ENCODE results near the gene GSTA4.
"Not testable (repeated sequence)": the region's sequence is repeated elsewhere in the genome, so short reads cannot be mapped to it uniquely, and the experiment has no call there.

GSTA4 gene

DNA sequence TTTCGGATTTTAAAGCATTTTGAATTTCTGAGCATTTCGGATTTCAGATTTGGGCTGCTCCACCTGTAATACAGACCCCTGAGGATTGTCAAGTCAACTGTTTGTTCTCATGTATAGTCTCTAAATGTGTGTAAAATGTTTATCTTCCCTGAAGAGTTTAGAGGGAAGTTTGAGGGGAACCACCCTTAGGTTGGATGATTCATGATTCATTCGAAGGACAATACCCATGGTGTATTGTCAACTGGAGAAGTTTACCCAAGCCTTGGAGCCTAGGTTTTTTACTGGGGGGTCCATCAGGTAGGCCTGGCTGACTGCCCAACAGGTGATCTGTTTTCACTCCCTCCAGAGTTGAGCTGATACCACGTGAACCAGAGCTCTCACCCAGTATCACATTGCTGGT, 18.9 kb downstream of the GSTA4 start:
- DNase-seq (ENCODE audit: low read depth in 1 of 2, low spot score in 1 of 2), result no peak

DNA sequence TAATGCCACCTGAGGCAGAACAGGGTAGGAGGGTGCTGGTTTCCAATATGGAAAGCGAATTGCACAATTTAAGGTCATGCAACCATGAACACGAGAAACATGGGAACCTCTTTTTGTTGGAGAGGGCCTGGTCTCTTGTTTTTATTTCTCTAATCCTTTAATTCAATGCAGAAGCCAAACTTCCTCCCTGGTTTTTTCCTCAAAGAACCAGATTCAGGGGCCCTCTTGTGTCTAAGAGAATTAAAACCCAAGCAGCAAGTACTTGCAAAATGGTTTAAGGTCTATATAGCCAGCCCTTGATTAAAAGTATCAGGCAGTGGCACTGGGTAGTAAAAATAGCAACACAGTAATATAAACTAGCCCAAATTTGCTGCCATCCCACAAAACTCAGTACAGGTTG, 19.5 kb downstream of the GSTA4 start:
- no peak for DNase-seq (ENCODE audit: low read depth in 1 of 2, low spot score in 1 of 2)

GRCh38 chr6:52972989-52973388, 22.1 kb downstream of the GSTA4 start:
- no peak for DNase-seq (ENCODE audit: low read depth in 1 of 2, low spot score in 1 of 2)

GRCh38 chr6:52969359-52969758, 25.7 kb downstream of the GSTA4 start:
- no peak for DNase-seq (ENCODE audit: low read depth in 1 of 2, low spot score in 1 of 2)

DNA sequence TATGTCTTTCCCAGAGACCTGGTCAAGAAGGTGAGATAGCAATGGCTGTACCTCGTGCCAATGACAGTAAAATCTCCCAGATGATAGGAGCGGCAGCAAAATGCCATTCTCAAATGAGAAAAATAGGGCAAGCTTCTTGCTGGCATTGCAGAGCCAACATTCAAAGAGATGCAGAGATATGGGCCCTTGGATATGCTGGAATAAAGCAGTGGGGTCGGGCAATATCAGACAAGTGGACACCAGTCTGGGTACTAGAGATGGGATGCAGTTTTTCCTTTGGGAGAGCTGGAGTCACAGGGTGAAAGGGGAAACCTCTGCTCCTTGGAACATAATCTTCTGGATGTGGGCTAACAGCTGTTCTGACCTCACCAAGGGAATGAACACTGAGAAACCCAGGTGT, 29.0 kb downstream of the GSTA4 start:
- no peak for DNase-seq (ENCODE audit: low read depth in 1 of 2, low spot score in 1 of 2)

DNA sequence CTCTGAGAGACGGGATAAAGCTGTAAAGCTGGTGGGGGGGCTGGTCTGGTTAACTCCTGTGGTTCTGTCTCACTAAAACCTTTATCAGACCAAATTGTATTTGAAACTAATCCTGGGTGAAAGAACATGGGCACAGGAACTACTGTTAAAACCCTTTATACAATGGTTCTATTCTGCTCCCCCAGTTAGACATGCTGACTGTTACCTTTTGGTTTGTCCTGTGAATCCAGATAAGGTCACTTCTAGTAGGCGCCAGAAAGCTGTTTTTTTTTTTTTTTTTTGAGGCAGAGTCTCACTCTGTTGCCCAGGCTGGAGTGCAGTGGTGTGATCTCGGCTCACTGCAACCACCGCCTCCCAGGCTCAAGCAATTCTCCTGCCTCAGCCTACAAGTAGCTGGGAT, 29.7 kb downstream of the GSTA4 start:
- no peak for DNase-seq (ENCODE audit: low read depth in 1 of 2, low spot score in 1 of 2)

GRCh38 chr6:52964318-52964717, 30.8 kb downstream of the GSTA4 start:
- no peak for DNase-seq (ENCODE audit: low read depth in 1 of 2, low spot score in 1 of 2)

DNA sequence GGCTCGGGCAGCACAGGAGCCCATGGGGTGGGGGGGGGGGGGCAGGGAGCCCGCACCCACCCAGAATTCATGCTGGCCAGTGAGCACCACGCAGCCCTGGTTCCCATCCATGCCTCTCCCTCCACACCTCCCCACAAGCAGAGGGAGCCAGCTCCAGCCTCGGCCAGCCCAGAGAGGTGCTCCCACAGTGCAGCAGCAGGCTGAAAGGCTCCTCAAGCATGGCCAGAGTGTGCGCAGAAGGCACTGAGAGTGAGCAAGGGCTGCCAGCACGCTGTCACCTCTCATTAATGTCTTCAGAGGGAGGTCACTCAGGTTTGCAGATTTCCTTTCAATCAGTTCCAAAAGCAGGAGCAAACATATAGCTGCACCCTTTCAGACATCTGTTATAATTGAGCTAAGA, 32.4 kb downstream of the GSTA4 start:
- no peak for DNase-seq (ENCODE audit: low read depth in 1 of 2, low spot score in 1 of 2)

- not testable (repeated sequence) for DNase-seq (ENCODE audit: low read depth in 1 of 2, low spot score in 1 of 2)
These were observed 34.1 kb downstream of the GSTA4 start for GRCh38 chr6:52961022-52961421.

DNA sequence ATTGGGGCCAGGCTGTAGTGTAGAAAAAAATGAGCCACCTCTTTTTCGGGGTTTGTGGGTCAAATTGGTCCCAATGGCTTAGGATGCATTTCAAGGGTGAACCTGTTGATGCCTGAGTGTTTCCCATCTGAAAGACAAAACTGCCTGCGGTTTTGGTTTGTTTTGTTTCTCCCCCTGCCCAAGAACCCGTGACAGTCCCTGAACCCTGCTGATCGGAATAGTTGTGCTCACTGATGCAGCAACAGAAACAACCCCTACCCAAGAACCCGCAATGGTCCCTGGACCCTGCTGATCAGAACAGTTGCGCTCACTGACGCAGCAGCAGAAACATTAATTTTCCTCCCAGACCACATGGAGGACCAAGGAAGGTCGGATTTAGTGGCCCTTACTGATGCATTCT, 34.9 kb downstream of the GSTA4 start:
- DNase-seq (ENCODE audit: low read depth in 1 of 2, low spot score in 1 of 2), result not testable (repeated sequence)

- DNase-seq (ENCODE audit: low read depth in 1 of 2, low spot score in 1 of 2), result no peak
These were observed 36.4 kb downstream of the GSTA4 start for GRCh38 chr6:52958546-52959255.

DNA sequence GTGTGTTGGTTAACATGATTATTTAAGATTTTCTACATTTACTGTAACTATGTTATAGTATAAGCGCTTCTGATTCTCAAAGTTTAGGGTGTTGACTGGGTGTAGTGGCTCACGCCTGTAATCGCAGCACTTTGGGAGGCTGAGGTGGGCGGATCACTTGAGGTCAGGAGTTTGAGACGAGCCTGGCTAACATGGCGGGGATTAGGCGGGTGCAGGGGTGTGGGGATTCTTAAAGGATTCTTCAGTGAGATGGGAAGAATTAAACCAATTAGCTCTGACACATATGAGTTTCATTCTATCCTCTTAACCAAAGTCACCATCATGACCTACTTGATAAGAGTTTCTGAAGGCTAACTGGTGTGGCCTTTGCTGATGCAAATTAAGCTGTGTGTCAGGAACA, 39.2 kb downstream of the GSTA4 start:
- DNase-seq (ENCODE audit: low read depth in 1 of 2, low spot score in 1 of 2), result no peak

DNA sequence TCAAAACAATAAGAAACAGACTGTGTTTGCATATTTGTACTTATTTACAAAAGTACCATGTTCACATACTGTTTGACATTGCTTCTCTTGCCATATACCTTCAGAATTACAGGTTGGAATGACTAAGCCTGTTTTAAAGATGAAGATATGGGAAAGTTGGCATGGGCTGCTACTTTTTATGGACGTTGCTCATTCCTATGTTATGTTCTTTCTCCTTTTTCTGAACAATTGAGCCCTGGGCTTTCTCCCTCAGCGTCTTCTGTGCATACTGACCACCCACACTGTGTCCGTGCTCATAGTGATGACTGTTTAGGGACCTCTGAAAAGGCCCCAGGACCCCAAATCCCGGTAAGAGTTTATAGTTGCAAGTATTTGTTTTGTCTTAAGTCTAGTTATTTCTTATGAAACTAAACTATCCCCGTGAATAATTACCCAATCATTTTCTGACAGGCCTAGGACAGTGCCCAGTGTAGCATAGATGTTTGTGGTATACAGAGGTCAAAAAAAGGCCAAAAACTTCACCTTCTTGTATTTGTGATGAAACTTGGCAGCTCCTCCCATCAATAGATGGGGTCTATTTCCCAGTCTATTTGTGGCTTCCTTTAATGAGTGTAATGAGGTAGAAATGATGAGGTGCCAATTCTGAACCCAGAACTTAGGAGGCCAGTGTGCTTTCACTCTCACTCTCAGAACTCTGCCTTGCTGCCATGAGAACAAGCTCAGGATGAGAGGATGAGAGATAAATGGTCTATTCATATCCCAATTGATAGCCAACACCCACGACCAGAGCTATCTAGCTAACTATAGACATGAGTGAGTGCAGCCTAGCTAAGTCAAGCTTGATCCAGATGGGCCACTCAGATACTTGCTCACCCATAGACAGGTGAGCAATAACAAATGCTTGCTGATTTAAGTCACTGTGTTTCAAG, 40.9 kb downstream of the GSTA4 start:
- no peak for DNase-seq (ENCODE audit: low read depth in 1 of 2, low spot score in 1 of 2)

DNA sequence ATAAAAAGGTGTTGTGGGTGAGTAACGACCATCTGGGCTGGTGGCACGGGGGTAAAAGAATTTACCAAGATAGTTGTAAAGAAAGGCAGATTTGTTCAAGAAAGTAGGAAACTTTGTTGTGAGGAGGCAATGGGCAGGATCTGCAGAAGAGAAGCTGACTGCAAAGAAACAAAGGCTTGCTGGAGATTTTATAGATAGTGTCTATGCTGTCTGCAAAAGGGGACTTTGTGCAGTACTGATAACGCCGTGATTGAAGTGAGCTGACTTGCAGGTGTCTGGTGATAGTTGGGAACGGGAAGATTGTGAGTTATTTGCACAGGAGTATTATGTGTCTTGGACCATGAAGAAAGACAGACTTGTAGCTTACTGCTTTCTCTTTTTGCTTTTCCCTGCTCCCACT, 48.8 kb downstream of the GSTA4 start:
- no peak for DNase-seq (ENCODE audit: low read depth in 1 of 2, low spot score in 1 of 2)

GRCh38 chr6:52942821-52943220, 52.3 kb downstream of the GSTA4 start:
- DNase-seq (ENCODE audit: low read depth in 1 of 2, low spot score in 1 of 2), result not testable (repeated sequence)

DNA sequence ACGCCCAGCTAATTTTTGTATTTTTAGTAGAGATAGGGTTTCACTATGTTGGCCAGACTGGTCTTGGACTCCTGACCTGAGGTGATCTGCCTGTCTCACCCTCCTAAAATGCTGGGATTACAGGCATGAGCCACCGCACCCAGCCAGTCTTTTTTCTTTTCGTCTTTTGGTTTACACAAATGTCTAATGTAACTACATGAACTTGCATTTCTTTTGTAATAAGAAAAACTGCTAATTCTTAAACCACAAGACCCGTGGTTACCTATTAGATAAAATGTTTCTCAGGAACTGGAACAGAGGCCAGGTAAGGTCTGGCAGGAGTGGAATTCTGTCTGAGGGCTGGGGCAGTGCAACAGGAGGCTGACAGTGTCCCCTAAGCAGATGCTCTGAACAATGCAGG, 52.9 kb downstream of the GSTA4 start:
- no peak for DNase-seq (ENCODE audit: low read depth in 1 of 2, low spot score in 1 of 2)

GRCh38 chr6:52937908-52938307, 57.2 kb downstream of the GSTA4 start:
- DNase-seq (ENCODE audit: low read depth in 1 of 2, low spot score in 1 of 2), result no peak

DNA sequence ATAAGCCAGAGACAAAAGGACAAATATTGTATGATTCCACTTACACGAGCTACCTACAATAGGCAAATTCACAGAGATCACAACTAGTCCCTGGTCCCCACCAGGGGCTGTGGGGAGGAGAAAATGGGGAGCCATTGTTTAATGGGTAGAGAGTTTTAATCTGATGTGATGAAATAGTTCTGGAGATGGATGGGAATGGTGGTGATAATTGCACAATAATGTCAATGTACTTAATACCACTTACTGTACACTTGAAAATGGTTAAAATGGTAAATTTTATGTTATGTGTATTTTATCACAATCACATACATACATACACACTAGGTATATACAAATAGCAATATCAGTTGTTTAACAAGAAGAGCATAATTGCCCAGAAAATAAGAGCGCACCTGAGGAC, 61.3 kb downstream of the GSTA4 start:
- DNase-seq (ENCODE audit: low read depth in 1 of 2, low spot score in 1 of 2), result no peak

GRCh38 chr6:52931351-52931750, 63.7 kb downstream of the GSTA4 start:
- no peak for DNase-seq (ENCODE audit: low read depth in 1 of 2, low spot score in 1 of 2)

- DNase-seq (ENCODE audit: low read depth in 1 of 2, low spot score in 1 of 2), result no peak
These were observed 65.5 kb downstream of the GSTA4 start for GRCh38 chr6:52929321-52930164.
